HepG2 (cell line): ENCODE measurements around the gene IQGAP3. TPM values are rescaled to one million over a fixed set of nuclear protein-coding genes. Genes with fewer than 3 reads are reported as not detected.

ENCODE experiments used
- KIAA2018 ChIP-seq: sonication (generic); formaldehyde crosslinking; IDR thresholded peaks from 2 replicates; pipeline ENCODE4 v1.5.0; 2020; ENCODE audit warnings: mild to moderate bottlenecking, missing genetic modification reagents, borderline replicate concordance
- KMT2A ChIP-seq: sonication (generic); formaldehyde crosslinking; IDR thresholded peaks from 2 replicates; pipeline ENCODE4 v1.4.0; 2020; ENCODE audit warnings: missing genetic modification reagents
- PAWR ChIP-seq: sonication (generic); formaldehyde crosslinking; IDR thresholded peaks from 2 replicates; pipeline ENCODE4 v1.4.0; 2020; ENCODE audit warnings: missing genetic modification reagents, mild to moderate bottlenecking, borderline replicate concordance
- ZZZ3 ChIP-seq: sonication (generic); formaldehyde crosslinking; IDR thresholded peaks from 2 replicates; pipeline ENCODE4 v1.4.0; 2020; ENCODE audit warnings: missing genetic modification reagents, mild to moderate bottlenecking, borderline replicate concordance
- polyA plus RNA-seq, 8 experiments: library from polyadenylated mRNA; depleted of rRNA in 3 of 8; stranded (reverse) in 7 of 8; unstranded in 1 of 8; fragments of >200 nt; fragmentation: Illumina TruSeq in 4 of 8; extraction: Trizol in 4 of 8; gene quantifications; 2 replicates each; pipeline versions ENCODE4 v1.2.1 to v1.2.3, GENCODE V29; 2011 to 2016; ENCODE audit warnings: low read depth in 4 of 8, missing spikeins in 1 of 8, mixed read lengths in 1 of 8; ENCODE audit not compliant: insufficient read depth in 1 of 8
- total RNA-seq, 5 experiments: library from RNA; depleted of rRNA; stranded (reverse); fragments of >200 nt; fragmentation: Illumina TruSeq; extraction: Trizol; gene quantifications; 2 replicates each; pipeline ENCODE4 v1.2.3, GENCODE V29; 2016; ENCODE audit warnings: low read depth in 1 of 5
- TF ChIP-seq, protein P1 (sequence below): IDR thresholded peaks from 2 replicates; pipeline ENCODE4 v1.6.1; 2016
- TF ChIP-seq, protein P2 (sequence below): sonication (generic); formaldehyde crosslinking; IDR thresholded peaks from 2 replicates; pipeline ENCODE4 v1.4.0; 2020; ENCODE audit warnings: missing genetic modification reagents

Gene IQGAP3
- total and polyA plus RNA-seq, 2 of the 13 experiments (the other 11 are each of a cell fraction or from before 2014, with no cell fraction given), result 13.5 to 14.1 TPM

DNA sequence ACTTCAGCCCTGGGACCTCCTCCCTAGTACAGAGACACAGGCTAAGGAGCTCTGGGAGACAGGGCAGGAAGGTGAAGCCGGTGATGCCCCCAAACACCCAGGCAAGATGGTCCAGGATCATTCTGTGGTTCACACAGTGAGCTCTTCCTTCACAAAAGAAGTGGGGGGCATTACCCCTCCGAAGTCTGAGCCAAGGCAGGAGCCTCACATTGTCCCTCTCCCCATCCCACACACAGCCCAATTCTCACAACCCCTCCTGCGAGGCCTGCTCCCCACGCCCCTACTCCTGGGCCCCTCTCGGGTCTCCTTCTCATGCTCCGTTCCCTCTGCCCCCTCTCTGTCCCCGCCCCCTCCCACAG is 82.5 kb downstream of the IQGAP3 start (continued):
- TF ChIP-seq, protein P1, sequence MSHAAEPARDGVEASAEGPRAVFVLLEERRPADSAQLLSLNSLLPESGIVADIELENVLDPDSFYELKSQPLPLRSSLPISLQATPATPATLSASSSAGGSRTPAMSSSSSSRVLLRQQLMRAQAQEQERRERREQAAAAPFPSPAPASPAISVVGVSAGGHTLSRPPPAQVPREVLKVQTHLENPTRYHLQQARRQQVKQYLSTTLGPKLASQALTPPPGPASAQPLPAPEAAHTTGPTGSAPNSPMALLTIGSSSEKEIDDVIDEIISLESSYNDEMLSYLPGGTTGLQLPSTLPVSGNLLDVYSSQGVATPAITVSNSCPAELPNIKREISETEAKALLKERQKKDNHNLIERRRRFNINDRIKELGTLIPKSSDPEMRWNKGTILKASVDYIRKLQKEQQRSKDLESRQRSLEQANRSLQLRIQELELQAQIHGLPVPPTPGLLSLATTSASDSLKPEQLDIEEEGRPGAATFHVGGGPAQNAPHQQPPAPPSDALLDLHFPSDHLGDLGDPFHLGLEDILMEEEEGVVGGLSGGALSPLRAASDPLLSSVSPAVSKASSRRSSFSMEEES (CRISPR knock-in tag), result no peak
- no peak for TF ChIP-seq KIAA2018 (CRISPR knock-in tag)
- TF ChIP-seq PAWR, result no peak
- TF ChIP-seq, protein P2, sequence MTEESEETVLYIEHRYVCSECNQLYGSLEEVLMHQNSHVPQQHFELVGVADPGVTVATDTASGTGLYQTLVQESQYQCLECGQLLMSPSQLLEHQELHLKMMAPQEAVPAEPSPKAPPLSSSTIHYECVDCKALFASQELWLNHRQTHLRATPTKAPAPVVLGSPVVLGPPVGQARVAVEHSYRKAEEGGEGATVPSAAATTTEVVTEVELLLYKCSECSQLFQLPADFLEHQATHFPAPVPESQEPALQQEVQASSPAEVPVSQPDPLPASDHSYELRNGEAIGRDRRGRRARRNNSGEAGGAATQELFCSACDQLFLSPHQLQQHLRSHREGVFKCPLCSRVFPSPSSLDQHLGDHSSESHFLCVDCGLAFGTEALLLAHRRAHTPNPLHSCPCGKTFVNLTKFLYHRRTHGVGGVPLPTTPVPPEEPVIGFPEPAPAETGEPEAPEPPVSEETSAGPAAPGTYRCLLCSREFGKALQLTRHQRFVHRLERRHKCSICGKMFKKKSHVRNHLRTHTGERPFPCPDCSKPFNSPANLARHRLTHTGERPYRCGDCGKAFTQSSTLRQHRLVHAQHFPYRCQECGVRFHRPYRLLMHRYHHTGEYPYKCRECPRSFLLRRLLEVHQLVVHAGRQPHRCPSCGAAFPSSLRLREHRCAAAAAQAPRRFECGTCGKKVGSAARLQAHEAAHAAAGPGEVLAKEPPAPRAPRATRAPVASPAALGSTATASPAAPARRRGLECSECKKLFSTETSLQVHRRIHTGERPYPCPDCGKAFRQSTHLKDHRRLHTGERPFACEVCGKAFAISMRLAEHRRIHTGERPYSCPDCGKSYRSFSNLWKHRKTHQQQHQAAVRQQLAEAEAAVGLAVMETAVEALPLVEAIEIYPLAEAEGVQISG (CRISPR knock-in tag), result no peak
- TF ChIP-seq KMT2A, result no peak
- no peak for TF ChIP-seq ZZZ3
